Suprapubic skin (tissue), 4 donors: Measurements from ENCODE around the gene ITGB4. TPM values are rescaled to one million over a fixed set of nuclear protein-coding genes. Genes with fewer than 3 reads are reported as not detected.

Experiments
- DNase-seq, 2 donors: peaks; one replicate each; pipeline ENCODE4 v3.0.0-alpha.2; 2019; ENCODE audit warnings: low spot score in 2 of 2
- H3K27ac ChIP-seq: fragments of 200-600 bp; sonication (generic); one replicate; pipeline ENCODE4 v1.5.1; 2019
- H3K27me3 ChIP-seq: fragments of 200-600 bp; sonication (generic); one replicate; pipeline ENCODE4 v1.5.1; 2019
- H3K36me3 ChIP-seq: fragments of 200-600 bp; sonication (generic); one replicate; pipeline ENCODE4 v1.5.1; 2019
- H3K4me1 ChIP-seq: fragments of 200-600 bp; sonication (generic); one replicate; pipeline ENCODE4 v1.5.1; 2019
- H3K4me3 ChIP-seq: fragments of 200-600 bp; sonication (generic); one replicate; pipeline ENCODE4 v1.5.1; 2019; ENCODE audit warnings: mild to moderate bottlenecking
- H3K9me3 ChIP-seq: fragments of 200-600 bp; sonication (generic); one replicate; pipeline ENCODE4 v1.5.1; 2019
- CTCF ChIP-seq, 2 donors: fragments of 200-600 bp in 1 of 2; fragments of 450-650 bp in 1 of 2; sonication (generic) in 1 of 2; IDR thresholded peaks; one replicate each; pipeline ENCODE4 v1.5.1; 2016 to 2019; ENCODE audit warnings: antibody characterized with exemption in 2 of 2, mild to moderate bottlenecking in 1 of 2, moderate library complexity in 1 of 2
- EP300 ChIP-seq: sonication (generic); formaldehyde crosslinking; IDR thresholded peaks from one replicate; pipeline ENCODE4 v1.6.1; 2017; ENCODE audit warnings: antibody characterized with exemption
- POLR2A ChIP-seq, 2 donors: fragments of 450-650 bp; IDR thresholded peaks; one replicate each; pipeline ENCODE4 v1.6.1; 2017; ENCODE audit warnings: antibody characterized with exemption in 2 of 2, mild to moderate bottlenecking in 2 of 2, moderate library complexity in 2 of 2
- POLR2AphosphoS5 ChIP-seq, 3 donors: sonication (generic); formaldehyde crosslinking; IDR thresholded peaks; one replicate each; pipeline ENCODE4 v1.6.1; 2017; ENCODE audit warnings: antibody characterized with exemption in 3 of 3
- WGBS: methylation state at CpG from one replicate; pipeline ENCODE4 v1.1.5; 2018; 5-methylcytosine and 5-hydroxymethylcytosine counted together
- total RNA-seq, 4 donors: library from RNA; depleted of rRNA; stranded (reverse); fragments of >200 nt; gene quantifications; one replicate each; pipeline ENCODE4 v1.1.0, GENCODE V29; 2016

Gene ITGB4
- total RNA-seq, 4 donors from 2014 or later = 382 to 583 (median 474) TPM

- peak; percentile 93 to 96 for DNase-seq
- Histone ChIP-seq H3K36me3 (no peaks in the 10 kb centered on the region), H3K9me3 (no peaks in the 10 kb centered on the region), H3K4me1 (peaks cover 100% of the 10 kb centered on the region), H3K4me3 (no peak overlapping the region), H3K27ac (peak overlapping the region; percentile 97), H3K27me3 (no peaks in the 10 kb centered on the region)
- 34% methylated on average over 13 of the region's 19 CpGs for WGBS
- TF ChIP-seq POLR2AphosphoS5 (IDR thresholded peaks at IDR 0.05) (peak in 2 of 3 donors; percentile 90 to 94), EP300 (no peak), CTCF (IDR thresholded peaks at IDR 0.05) (peak in 1 of 2 donors; percentile 13)
These were observed 27.5 kb upstream of the ITGB4 start for GRCh38 chr17:75693500-75694481.

GRCh38 chr17:75694536-75694935 is 26.7 kb upstream of the ITGB4 start:
- Histone ChIP-seq H3K36me3 (no peaks in the 10 kb centered on the region), H3K27me3 (no peaks in the 10 kb centered on the region), H3K4me1 (peaks cover 100% of the 10 kb centered on the region), H3K9me3 (no peaks in the 10 kb centered on the region), H3K4me3 (no peak overlapping the region), H3K27ac (peak overlapping the region; percentile 97)
- 47% methylated on average over 9 of the region's 14 CpGs for WGBS
- no peak for TF ChIP-seq POLR2AphosphoS5 (IDR thresholded peaks at IDR 0.05)
- TF ChIP-seq EP300 = no peak
- no peak for TF ChIP-seq POLR2A (IDR thresholded peaks at IDR 0.05)
- TF ChIP-seq CTCF (IDR thresholded peaks at IDR 0.05) = no peak
- no peak for DNase-seq

GRCh38 chr17:75695141-75695829 is 26.0 kb upstream of the ITGB4 start:
- H3K27me3 ChIP-seq = no peaks in the 10 kb centered on the region
- peak overlapping the region; percentile 97 for H3K27ac ChIP-seq
- no peak for TF ChIP-seq EP300
- no peak for TF ChIP-seq CTCF (IDR thresholded peaks at IDR 0.05)
- no peak for TF ChIP-seq POLR2A (IDR thresholded peaks at IDR 0.05)
- peak in 1 of 3 donors; percentile 58 for TF ChIP-seq POLR2AphosphoS5 (IDR thresholded peaks at IDR 0.05)
- 50% methylated on average over 6 of the region's 7 CpGs for WGBS
- H3K36me3 ChIP-seq = peaks cover 7% of the 10 kb centered on the region
- H3K4me3 ChIP-seq = no peak overlapping the region
- no peaks in the 10 kb centered on the region for H3K9me3 ChIP-seq
- H3K4me1 ChIP-seq = peaks cover 100% of the 10 kb centered on the region
- DNase-seq = no peak

- Histone ChIP-seq H3K27me3 (no peaks in the 10 kb centered on the region), H3K4me3 (no peak overlapping the region), H3K36me3 (peaks cover 12% of the 10 kb centered on the region), H3K4me1 (peaks cover 100% of the 10 kb centered on the region), H3K27ac (peak overlapping the region; percentile 97), H3K9me3 (no peaks in the 10 kb centered on the region)
- 32% methylated on average over 4 of the region's 12 CpGs for WGBS
- TF ChIP-seq POLR2AphosphoS5 (IDR thresholded peaks at IDR 0.05) = peak in 1 of 3 donors; percentile 67
- no peak for TF ChIP-seq CTCF (IDR thresholded peaks at IDR 0.05)
- TF ChIP-seq POLR2A (IDR thresholded peaks at IDR 0.05) = no peak
- TF ChIP-seq EP300 = no peak
- peak in 1 of 2 donors; percentile 83 for DNase-seq
These were observed 25.4 kb upstream of the ITGB4 start for GRCh38 chr17:75695830-75696271.
